Islet precursor cell (in vitro differentiated cells): ENCODE results near the gene RBMS3.
"Not testable (repeated sequence)": the region's sequence is repeated elsewhere in the genome, so short reads cannot be mapped to it uniquely, and the experiment has no call there.

Experiments
- DNase-seq: peaks from one replicate; pipeline ENCODE4 v3.0.0-alpha.2; 2018

RBMS3 gene

DNA sequence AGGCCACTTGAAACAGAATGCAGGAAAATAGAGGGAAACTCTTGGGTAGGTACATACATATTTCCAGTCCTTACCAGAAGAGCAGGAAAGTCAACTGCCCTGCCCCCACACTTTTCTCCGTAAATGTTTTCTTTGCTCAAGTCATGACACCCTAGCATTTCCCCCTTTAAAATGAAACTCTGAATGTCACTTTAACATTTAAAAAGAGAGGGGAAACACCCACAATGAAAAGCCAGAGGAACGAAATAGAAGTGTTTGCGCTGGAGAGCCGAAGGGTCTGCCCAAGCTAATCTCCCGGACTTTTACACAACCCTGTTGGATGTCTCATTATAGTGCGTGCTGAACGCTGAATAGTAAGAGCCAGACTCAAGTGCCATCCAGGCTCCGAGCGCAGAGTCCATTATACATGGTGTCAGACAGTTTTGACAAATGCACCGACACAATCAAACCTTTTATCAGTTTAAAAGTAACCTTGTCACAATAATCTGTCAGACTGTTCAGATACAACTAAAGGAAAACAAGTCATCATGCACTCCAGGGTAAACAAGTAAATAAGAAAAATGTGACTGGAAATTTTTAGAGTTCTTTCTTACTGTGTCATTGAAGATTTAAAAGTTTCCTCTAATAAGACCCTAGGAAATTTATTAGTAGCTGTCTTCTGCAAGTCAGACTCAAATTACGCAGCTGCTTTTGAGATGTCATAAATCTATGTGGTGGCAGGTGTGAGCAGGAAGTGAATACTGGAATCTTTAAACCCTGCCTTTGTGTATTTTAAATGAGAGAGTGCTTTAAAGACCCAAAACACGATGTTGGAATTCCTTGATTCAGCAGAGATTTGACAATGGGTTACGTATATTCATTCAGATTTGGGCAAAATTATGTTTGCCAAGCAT is 159.8 kb downstream of the RBMS3 start:
- peak; percentile 63 for DNase-seq

DNA sequence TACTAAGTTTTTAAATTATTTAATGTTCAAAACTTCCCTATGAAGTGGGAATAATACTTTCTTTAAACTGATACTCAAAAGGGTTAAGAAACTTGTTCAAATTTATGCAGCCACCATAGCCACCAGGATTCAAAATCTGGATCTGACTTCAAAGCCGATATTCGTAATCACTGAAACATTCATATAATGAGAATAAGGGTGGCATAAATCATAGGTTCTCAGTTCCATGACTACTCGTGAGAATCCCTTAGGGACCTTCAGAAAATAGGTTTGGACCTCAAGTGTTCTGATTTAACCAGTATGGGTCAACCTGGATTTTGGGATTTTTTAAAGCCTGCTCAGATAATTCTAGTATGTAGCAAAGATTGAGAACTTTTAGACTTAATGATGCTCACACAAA is 160.6 kb downstream of the RBMS3 start:
- DNase-seq, result no peak

DNA sequence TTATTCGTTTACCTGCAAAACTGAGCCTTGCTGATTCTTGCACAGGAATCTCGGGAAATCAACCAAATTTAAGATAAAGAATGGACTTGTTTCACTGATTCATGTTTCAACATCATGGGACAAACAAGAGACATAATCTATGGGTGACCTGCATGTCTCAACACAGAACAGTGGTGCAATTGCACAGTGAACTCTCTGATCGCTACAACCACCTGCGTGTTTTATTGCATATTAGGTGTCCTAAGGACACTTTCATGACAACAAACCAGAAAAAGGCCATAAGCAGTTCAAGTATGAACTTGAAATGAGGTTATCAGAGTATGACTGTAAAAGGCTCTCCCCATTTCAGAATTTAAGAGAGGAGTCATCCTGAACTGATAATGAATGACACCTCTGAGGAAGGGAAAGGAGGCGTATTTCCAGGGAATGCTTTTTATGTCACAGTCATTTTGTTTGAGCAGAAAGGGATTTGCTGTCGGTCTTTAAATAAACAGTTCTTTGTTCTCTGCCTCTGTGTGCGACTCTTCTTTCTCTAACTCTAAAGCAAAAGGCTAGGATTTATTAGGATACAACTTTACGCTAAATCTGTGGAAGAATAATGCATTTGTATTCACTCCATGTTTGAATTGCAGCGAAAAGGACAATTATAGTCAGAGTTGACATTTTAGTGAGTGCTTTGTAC is 167.2 kb downstream of the RBMS3 start:
- DNase-seq, result no peak

DNA sequence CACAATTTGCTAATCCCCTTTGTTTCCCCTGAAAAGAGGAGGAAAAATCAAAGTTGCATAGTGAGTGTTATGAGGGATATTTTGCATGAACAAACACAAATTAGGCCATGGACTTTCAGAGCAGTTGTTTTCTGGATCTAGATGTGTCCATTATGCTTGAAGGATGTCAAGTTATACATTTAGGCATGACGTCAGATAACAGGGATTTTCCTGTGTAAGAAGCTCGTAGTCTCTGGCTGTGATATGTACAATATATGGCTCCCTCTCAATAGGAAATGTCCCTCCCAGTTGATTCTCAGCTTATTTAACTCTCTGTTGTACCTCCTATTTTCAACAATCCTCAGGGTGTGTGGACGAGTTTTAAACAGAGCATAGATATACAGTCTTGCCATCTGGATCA is 171.0 kb downstream of the RBMS3 start:
- DNase-seq, result no peak

DNA sequence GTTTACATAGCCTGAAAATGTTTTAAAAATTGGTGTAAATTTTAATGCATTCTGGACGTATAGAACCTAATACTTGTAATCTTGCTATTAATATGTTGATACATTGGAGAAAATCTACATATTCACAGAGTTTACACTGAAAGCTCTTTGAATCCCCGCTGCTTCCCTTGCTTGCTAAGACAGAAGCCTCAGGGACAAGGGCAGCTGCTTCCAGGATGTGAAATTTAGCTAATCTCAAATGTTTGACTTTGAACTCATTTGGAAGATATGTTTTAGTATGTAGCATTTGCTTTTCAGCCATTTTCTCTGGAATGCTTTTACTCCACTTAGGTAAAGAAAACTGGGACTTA is 172.0 kb downstream of the RBMS3 start:
- no peak for DNase-seq

DNA sequence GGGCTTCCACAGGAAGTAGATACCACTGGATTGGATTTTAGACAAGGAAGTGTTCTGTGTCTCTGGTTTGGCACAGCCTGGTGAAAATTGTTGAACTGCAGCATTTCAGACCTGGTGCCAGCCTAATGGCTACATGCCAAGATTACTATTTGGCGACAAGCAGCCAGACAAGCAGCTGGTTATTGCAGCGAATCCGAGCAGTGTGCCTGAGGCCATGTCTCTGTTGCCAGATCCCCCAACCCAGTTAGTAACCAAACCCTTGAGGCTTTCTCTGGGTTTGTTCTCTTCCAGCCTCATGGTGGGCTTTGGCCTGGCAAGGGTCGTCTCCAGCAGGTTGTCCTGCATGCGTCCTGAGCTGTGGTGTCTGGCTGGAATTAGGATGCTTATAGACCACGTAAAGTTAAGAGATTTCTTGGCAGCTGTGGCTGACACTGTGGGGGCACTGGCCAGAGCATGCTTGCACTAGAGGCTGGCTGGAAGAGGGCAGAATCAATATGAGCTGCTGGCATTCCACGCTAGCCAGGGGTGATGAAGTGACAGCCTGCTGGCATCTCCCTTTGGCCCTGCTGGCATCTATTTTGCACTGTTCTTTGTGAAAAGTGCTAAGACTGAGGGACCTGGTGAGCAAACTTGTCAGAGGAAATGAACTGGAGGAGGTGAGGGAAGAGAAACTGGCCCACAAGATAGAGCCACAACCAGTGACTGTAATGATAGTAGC is 172.6 kb downstream of the RBMS3 start:
- peak; percentile 65 for DNase-seq

DNA sequence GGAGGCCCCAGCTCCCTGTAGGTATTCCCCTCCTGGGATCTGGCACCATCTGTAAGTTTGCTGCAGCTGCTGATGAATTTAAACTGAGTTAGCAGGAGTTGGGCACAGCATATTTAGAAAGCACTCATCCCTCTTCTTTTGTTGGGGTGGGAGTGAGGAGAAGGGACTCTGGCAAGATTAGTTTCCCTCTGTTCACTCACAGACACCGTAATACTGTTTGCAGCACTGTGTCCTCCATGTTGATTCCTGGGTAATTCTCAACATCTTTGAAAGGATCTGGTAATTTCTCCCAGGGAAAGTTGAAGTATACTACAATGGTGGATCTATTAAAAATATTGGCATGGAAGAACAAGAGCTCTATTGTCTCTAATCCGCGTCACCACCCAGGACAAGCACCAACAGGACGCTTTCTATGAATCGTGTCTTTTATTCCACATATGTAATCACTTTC is 173.3 kb downstream of the RBMS3 start:
- DNase-seq, result no peak

DNA sequence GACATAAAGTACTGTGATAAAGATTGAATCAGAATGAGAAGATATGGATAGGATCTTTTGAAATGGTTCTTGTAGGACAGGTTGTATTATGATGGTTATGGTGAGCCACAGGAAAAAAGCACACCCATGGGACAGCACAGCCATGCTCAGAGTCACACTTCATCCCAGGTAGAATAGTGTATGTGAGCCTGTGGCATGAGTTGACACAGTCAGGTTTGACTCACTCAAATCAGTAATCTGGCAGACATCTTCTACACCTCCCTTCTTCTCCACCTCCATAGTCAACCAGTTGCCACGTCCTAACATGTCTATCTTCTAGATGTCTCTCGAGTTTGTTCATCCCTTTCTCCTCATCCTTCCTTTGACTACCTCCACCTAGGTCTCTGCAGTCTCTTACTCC is 176.0 kb downstream of the RBMS3 start:
- no peak for DNase-seq

DNA sequence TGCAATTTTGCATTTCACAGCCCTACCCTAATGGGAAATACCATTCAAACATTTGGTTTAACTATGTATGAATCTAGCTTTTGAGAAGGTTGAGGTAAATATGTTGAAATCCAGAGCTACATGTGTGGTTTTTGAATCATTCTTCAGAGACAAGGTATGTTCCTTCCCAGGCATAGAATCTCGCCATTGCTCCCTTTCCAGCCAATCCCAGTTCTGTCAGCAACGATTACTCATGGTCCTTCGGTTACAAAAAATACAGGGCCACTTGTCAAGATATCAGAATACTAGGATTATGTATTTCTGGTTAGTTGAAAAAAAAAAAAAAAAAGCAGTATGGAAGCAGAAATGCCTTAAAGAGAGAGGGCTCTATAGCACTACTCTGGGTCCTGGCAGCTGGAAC is 182.4 kb downstream of the RBMS3 start:
- no peak for DNase-seq

DNA sequence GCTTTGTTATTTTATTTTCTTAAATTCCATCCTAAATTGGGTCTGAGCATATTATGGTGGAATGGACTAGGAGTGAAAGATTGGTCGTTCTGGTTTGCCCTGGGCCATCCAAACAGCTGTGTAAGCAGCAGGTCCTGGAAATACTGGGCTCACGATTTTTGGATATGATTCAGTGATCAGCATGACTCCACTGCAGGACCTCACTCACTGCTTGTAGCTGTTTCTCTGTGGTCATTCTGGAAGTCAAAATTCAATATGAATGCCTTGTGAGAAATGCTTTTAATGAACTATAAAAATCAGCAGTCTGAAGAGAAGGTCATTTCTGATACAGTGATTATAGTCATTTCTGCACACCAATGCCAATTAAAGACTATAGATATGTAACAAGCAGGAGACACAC is 185.0 kb downstream of the RBMS3 start:
- DNase-seq, result no peak

DNA sequence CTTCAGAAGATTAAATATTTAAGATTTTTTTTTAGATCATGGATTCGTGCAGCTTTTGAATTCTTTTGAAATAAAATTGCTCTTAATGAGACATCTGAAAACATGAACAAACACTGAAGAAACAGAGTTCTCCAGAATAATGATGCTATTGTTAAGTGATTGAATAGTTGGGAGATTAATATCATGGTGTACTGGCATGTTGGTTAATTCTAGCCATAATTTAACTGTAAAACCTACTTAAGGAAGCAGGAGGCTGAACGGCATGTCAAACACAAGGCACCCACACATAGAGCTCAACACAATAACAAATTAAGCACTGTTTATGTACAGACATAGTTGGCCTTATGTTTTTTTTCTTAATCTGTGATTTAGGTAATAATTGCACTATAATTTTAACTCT is 185.6 kb downstream of the RBMS3 start:
- no peak for DNase-seq

DNA sequence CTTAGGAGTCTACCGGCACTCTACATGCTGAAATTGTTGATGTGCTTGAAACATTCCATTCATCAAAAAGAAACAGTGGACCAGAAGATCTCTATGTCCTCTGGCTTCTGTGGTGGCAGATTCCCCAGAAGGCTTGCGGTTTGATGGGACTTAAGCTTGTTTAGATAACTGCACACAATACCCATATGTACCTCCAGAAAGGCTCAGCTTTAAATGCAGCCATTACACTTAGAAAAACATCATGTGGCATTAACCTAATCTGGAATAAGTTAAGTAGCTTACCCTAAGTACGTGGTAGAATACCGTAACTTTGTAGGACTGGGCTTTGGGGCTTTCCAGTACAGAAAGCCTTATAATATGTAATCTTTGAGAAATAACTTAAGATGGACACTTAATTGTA is 187.3 kb downstream of the RBMS3 start:
- DNase-seq, result no peak

DNA sequence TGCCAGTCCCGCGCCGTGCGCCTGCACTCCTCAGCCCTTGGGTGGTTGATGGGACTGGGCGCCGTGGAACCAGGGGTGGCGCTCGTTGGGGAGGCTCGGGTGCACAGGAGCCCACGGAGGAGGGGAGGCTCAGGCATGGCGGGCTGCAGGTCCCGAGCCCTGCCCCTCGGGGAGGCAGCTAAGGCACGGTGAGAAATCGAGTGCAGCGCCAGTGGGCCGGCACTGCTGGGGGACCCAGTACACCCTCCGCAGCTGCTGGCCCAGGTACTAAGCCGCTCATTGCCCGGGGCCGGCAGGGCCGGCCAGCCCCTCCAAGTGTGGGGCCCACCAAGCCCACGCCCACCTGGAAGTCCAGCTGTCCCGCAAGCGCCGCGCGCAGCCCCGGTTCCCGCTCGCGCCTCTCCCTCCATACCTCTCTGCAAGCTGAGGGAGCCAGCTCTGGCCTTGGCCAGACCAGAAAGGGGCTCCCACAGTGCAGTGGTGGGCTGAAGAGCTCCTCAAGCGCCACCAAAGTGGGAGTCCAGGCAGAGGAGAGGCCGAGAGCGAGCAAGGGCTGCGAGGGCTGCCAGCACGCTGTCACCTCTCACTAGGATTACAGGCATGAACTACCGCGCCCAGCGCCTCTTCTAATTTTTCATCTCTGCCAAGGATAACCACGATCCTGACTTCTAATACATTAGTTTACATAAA is 192.8 kb downstream of the RBMS3 start:
- not testable (repeated sequence) for DNase-seq

DNA sequence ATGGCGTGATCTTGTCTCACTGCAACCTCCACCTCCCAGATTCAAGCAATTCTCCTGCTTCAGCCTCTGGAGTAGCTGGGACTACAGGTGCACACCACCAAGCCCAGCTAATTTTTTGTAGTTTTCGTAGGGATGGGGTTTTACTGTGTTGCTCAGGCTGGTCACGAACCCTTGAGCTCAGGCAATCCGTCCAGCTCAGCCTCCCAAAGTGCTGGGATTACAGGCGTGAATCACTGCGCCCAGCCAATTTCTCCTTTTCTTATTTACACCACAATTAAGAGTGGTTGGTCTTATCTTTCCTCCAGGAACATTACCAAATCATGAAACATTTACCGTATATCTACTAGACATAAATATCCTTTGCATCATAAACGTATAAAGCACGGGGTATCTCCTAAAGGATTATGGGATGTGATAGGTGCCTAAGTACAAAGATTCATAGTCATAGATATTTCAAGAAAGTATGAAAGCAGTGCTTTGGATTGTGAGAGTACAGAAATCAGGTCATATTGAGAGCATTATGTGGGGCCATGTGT is 194.5 kb downstream of the RBMS3 start:
- no peak for DNase-seq

DNA sequence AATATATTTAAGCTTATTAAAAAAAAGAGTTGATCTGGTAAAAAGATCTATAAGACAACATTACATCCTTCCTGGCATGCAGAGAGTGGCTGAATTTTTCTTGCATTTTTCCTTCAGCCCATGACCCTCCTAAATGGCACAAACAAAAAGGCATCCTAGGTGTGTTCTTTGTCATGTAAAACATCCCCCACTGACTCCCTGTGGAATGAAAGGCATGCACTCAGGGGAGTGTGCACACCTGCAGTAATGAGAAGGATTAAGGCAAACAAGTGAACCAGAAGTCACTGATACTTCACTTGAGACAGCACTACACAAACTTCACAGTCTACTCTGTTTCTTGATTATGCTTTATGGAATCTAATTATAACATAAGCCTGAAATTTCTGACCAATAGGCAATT is 195.0 kb downstream of the RBMS3 start:
- DNase-seq, result peak; percentile 70

DNA sequence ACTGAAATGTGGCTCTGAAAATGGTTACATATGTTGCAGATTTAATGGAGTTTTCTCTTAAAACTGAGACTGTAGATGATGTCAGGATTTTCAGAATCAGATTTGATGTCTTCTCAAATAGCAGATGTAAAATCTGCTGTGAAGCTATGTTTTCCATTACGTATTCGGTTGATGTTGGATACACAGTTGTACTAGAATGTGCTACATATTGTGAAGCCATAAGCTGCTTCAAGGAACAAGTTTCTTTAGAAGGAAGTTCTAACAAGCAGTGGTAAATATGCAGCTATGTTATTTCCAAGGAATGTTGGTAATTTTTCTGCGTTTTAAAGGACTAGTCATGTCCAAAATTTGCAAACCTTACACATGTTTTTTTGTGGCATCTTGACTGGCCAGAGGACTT is 197.7 kb downstream of the RBMS3 start:
- DNase-seq, result no peak

DNA sequence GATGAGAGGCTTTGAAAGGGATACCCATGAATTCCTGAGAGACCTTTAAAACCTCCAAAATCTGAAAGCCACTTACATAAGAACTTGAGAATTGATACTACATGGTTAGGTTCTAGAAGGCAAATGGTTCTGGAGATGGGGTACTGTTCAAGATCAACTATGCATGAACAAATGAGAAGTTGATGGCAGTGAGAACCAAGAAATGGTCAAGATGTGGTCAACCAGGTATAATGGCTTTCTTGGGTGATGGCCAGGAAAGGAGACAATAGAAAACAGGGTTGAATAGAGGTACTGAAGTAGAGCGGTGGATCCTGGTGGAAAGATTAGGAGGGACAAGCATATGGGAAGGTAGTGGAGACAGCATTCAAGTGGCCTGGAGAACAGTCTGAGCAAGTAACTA is 200.4 kb downstream of the RBMS3 start:
- DNase-seq, result no peak

DNA sequence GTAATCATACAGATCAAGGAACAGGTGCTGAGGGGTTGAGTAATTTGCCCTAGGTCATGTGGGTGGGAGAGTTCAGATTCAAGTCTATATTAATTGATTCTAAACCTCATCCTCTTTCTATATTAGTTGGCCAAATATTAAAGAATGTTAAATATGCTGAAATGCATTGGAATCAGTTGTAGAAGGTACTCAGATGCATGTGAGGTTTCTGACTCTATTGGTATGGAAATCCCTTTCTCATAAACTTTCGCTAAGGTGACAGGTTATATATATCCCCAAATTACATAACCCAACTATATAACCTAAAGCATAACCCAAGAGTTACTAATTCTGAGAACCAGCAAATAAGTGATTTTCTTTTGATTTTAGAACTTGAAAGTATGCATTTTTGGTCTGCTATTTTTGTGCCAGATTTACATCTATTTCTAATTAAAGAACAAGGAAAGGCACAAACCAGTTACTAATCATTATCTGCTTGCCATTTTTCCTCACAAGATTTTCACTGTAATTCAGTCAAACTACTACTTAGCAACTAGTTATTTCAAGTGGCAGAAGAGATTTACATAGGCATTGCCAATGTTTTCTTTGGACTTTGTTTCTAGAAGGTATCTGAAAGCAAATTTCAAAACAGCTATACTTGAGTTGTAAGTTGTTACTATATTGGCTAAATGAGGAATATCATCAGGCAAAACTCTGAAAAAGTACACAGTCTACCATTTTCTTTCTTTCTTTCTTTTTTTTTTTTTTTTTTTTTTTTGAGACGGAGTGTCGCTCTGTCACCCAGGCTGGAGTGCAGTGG is 201.3 kb downstream of the RBMS3 start:
- no peak for DNase-seq

DNA sequence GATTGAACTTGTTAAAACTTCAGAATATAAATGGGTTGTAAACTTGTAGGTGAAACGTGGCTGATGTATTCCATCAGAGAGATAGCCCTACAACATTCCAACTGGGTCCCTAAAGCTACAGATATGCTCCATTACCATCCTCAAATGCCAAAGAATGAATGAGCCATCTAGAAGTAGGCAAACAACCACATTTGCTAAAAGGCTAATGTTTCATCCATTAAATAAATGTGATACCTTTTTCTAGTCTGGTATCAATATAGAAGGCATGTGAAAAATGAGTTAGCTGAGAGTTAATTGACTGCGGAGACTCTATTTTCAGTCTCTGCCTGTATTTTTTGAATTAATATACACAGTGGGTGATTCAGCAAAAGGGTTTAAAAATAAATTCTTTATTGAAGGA is 203.8 kb downstream of the RBMS3 start:
- no peak for DNase-seq

DNA sequence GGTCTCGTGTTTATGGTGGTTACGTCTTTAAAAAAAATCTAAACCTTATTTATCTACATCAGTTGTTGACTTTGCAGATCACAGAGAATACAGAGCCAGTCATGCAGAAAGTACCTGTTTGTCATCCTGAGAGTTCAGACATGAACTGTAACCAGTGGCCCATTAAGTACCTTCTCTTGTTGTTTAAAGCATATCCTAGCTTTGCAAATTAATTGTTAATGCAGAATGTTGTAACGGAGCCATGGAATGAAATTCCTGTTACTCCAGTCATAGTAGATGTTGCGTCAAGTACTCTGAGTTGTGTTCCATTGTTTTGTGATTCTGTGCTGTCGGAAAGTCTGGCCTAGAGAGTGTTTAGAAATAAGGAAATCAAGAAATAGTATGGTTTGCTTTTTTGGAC is 205.2 kb downstream of the RBMS3 start:
- no peak for DNase-seq

DNA sequence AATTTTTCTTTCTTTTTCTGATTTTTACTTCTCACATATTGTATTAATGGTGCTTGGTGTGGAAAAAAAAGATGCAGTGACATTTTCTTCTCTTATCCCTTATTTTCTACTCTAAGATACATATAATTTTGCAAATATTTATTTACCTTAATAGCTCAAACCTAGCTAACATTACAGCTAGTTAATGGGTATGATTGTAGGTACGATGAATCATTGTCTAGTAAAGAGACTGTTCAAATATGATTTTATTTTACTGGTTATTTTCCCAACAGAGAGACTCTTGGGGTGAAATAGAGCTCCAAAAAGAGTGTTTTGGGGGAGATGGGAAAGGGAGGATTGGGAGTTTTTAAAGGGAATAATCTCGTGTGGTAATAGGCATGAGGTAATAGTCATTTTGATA is 206.0 kb downstream of the RBMS3 start:
- DNase-seq, result no peak

DNA sequence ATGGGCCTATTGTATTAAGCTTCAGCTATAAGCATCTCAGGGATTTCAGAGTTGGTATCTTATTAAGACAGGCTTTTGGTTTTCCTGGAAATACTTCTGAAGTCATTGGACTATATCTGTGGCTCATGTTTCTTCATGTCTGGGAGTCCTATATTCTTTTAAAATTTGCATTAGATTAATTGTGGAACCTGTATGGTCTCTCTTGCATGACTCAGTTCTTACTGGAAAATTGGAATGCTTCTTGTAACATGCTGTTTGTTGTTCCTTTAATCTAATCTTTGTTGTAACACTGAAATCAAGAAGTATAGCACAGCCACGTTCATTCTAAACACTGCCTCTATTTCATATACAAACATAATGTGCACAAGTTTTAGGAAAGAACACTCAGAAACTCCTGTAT is 208.1 kb downstream of the RBMS3 start:
- DNase-seq, result no peak
